ENCODE results near the gene SPACA7.
"Not testable (repeated sequence)": the region's sequence is repeated elsewhere in the genome, so short reads cannot be mapped to it uniquely, and the experiment has no call there.

The SPACA7 gene

GRCh38 chr13:112351825-112352224, 24.3 kb upstream of the SPACA7 start:
- DNase-seq, result no peak

GRCh38 chr13:112353856-112354255, 22.3 kb upstream of the SPACA7 start:
- no peak for DNase-seq

- no peak for DNase-seq
These were observed 21.6 kb upstream of the SPACA7 start for GRCh38 chr13:112354330-112355273.

- no peak for DNase-seq
These were observed 20.8 kb upstream of the SPACA7 start for GRCh38 chr13:112355274-112355838.

GRCh38 chr13:112356190-112356589, 20.0 kb upstream of the SPACA7 start:
- no peak for DNase-seq

- no peak for DNase-seq
These were observed 18.0 kb upstream of the SPACA7 start for GRCh38 chr13:112358156-112358555.

- DNase-seq, result no peak
These were observed 14.1 kb upstream of the SPACA7 start for GRCh38 chr13:112362021-112362420.

- no peak for DNase-seq
These were observed 12.2 kb upstream of the SPACA7 start for GRCh38 chr13:112363867-112364528.

- no peak for DNase-seq
These were observed 9.1 kb upstream of the SPACA7 start for GRCh38 chr13:112366907-112367646.

- no peak for DNase-seq
These were observed 7.3 kb upstream of the SPACA7 start for GRCh38 chr13:112368883-112369282.

- DNase-seq, result no peak
These were observed 5.8 kb upstream of the SPACA7 start for GRCh38 chr13:112370311-112370710.

GRCh38 chr13:112374271-112374670, 1.9 kb upstream of the SPACA7 start:
- DNase-seq, result no peak

- no peak for DNase-seq
These were observed 15.6 kb downstream of the SPACA7 start for GRCh38 chr13:112391746-112392145.

GRCh38 chr13:112392719-112393118, 16.6 kb downstream of the SPACA7 start:
- no peak for DNase-seq

GRCh38 chr13:112395022-112395421, 18.9 kb downstream of the SPACA7 start:
- not testable (repeated sequence) for DNase-seq

- not testable (repeated sequence) for DNase-seq
These were observed 19.8 kb downstream of the SPACA7 start for GRCh38 chr13:112395941-112396340.

GRCh38 chr13:112397108-112397507, 21.0 kb downstream of the SPACA7 start:
- DNase-seq, result no peak

- not testable (repeated sequence) for DNase-seq
These were observed 22.2 kb downstream of the SPACA7 start for GRCh38 chr13:112398347-112398746.

GRCh38 chr13:112409828-112410227, 33.7 kb downstream of the SPACA7 start:
- DNase-seq, result not testable (repeated sequence)

- DNase-seq, result no peak
These were observed 40.5 kb downstream of the SPACA7 start for GRCh38 chr13:112416647-112417046.

- no peak for DNase-seq
These were observed 40.9 kb downstream of the SPACA7 start for GRCh38 chr13:112417079-112417478.

- DNase-seq, result no peak
These were observed 47.9 kb downstream of the SPACA7 start for GRCh38 chr13:112424098-112424497.

GRCh38 chr13:112428704-112429103, 52.5 kb downstream of the SPACA7 start:
- no peak for DNase-seq
